Measurements from ENCODE around the gene ATF2.

DNA sequence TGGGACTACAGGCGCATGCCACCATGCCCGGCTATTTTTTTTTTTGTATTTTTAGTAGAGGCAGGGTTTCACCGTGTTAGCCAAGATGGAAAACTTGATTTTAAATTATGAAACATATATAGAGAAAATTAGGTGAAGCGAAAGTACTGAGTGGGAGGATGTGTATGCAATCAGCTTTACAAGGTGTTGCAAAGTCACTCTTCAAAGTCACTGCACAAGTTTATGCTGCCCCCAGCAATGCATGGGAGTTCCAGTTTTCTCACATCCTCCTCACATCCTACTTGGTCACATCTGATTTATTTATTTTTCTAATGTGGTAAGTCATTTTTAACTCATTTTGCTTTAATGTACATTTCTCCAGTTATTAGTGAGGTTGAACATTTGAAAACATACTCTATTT is 113.7 kb downstream of the ATF2 start:
- no peak for TF ChIP-seq ZNF343 (CRISPR knock-in tag; IDR thresholded peaks at IDR 0.05)
- no peak for TF ChIP-seq NBN (conservative IDR thresholded peaks at IDR 0.05)
- no peak for TF ChIP-seq TBP (CRISPR knock-in tag; IDR thresholded peaks at IDR 0.05)
- no peak for TF ChIP-seq ZNF549 (CRISPR knock-in tag; IDR thresholded peaks at IDR 0.05)
- TF ChIP-seq, protein P1, sequence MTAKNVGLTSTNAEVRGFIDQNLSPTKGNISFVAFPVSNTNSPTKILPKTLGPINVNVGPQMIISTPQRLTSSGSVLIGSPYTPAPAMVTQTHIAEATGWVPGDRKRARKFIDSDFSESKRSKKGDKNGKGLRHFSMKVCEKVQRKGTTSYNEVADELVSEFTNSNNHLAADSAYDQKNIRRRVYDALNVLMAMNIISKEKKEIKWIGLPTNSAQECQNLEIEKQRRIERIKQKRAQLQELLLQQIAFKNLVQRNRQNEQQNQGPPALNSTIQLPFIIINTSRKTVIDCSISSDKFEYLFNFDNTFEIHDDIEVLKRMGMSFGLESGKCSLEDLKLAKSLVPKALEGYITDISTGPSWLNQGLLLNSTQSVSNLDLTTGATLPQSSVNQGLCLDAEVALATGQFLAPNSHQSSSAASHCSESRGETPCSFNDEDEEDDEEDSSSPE (CRISPR knock-in tag; IDR thresholded peaks at IDR 0.05) = no peak
- no peak for TF ChIP-seq ZNF44 (CRISPR knock-in tag; IDR thresholded peaks at IDR 0.05)
- TF ChIP-seq, protein P2, sequence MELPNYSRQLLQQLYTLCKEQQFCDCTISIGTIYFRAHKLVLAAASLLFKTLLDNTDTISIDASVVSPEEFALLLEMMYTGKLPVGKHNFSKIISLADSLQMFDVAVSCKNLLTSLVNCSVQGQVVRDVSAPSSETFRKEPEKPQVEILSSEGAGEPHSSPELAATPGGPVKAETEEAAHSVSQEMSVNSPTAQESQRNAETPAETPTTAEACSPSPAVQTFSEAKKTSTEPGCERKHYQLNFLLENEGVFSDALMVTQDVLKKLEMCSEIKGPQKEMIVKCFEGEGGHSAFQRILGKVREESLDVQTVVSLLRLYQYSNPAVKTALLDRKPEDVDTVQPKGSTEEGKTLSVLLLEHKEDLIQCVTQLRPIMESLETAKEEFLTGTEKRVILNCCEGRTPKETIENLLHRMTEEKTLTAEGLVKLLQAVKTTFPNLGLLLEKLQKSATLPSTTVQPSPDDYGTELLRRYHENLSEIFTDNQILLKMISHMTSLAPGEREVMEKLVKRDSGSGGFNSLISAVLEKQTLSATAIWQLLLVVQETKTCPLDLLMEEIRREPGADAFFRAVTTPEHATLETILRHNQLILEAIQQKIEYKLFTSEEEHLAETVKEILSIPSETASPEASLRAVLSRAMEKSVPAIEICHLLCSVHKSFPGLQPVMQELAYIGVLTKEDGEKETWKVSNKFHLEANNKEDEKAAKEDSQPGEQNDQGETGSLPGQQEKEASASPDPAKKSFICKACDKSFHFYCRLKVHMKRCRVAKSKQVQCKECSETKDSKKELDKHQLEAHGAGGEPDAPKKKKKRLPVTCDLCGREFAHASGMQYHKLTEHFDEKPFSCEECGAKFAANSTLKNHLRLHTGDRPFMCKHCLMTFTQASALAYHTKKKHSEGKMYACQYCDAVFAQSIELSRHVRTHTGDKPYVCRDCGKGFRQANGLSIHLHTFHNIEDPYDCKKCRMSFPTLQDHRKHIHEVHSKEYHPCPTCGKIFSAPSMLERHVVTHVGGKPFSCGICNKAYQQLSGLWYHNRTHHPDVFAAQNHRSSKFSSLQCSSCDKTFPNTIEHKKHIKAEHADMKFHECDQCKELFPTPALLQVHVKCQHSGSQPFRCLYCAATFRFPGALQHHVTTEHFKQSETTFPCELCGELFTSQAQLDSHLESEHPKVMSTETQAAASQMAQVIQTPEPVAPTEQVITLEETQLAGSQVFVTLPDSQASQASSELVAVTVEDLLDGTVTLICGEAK (IDR thresholded peaks at IDR 0.05) = no peak
- TF ChIP-seq, protein P2 (CRISPR knock-in tag; IDR thresholded peaks at IDR 0.05) = no peak
- no peak for TF ChIP-seq GZF1 (CRISPR knock-in tag; IDR thresholded peaks at IDR 0.05)
- no peak for TF ChIP-seq TAF1 (CRISPR knock-in tag; IDR thresholded peaks at IDR 0.05)
- TF ChIP-seq, protein P3, sequence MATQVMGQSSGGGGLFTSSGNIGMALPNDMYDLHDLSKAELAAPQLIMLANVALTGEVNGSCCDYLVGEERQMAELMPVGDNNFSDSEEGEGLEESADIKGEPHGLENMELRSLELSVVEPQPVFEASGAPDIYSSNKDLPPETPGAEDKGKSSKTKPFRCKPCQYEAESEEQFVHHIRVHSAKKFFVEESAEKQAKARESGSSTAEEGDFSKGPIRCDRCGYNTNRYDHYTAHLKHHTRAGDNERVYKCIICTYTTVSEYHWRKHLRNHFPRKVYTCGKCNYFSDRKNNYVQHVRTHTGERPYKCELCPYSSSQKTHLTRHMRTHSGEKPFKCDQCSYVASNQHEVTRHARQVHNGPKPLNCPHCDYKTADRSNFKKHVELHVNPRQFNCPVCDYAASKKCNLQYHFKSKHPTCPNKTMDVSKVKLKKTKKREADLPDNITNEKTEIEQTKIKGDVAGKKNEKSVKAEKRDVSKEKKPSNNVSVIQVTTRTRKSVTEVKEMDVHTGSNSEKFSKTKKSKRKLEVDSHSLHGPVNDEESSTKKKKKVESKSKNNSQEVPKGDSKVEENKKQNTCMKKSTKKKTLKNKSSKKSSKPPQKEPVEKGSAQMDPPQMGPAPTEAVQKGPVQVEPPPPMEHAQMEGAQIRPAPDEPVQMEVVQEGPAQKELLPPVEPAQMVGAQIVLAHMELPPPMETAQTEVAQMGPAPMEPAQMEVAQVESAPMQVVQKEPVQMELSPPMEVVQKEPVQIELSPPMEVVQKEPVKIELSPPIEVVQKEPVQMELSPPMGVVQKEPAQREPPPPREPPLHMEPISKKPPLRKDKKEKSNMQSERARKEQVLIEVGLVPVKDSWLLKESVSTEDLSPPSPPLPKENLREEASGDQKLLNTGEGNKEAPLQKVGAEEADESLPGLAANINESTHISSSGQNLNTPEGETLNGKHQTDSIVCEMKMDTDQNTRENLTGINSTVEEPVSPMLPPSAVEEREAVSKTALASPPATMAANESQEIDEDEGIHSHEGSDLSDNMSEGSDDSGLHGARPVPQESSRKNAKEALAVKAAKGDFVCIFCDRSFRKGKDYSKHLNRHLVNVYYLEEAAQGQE (IDR thresholded peaks at IDR 0.05; ENCODE audit: borderline replicate concordance in 1 of 2, low read depth in 1 of 2, low read length in 2 of 2) = no peak
- no peak for TF ChIP-seq ZKSCAN1 (IDR thresholded peaks at IDR 0.05; ENCODE audit: low read length)
- TF ChIP-seq, protein P4, sequence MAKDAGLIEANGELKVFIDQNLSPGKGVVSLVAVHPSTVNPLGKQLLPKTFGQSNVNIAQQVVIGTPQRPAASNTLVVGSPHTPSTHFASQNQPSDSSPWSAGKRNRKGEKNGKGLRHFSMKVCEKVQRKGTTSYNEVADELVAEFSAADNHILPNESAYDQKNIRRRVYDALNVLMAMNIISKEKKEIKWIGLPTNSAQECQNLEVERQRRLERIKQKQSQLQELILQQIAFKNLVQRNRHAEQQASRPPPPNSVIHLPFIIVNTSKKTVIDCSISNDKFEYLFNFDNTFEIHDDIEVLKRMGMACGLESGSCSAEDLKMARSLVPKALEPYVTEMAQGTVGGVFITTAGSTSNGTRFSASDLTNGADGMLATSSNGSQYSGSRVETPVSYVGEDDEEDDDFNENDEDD (CRISPR knock-in tag; IDR thresholded peaks at IDR 0.05; ENCODE audit: borderline replicate concordance) = no peak
- TF ChIP-seq, protein P5, sequence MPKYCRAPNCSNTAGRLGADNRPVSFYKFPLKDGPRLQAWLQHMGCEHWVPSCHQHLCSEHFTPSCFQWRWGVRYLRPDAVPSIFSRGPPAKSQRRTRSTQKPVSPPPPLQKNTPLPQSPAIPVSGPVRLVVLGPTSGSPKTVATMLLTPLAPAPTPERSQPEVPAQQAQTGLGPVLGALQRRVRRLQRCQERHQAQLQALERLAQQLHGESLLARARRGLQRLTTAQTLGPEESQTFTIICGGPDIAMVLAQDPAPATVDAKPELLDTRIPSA (CRISPR knock-in tag; IDR thresholded peaks at IDR 0.05; ENCODE audit: borderline replicate concordance) = no peak
- no peak for TF ChIP-seq TCF7 (IDR thresholded peaks at IDR 0.05; ENCODE audit: low read depth)

All from HepG2 (cell line).